GM18499 (cell line): Measurements from ENCODE around the gene HSD11B1L.
"Not testable (repeated sequence)": the region's sequence is repeated elsewhere in the genome, so short reads cannot be mapped to it uniquely, and the experiment has no call there.

ENCODE experiments used
- ATAC-seq: cut with Tn5 transposase; IDR thresholded peaks from one replicate; pipeline ENCODE4 v1.9.1; 2021; ENCODE audit warnings: moderate number of reproducible peaks; ENCODE audit not compliant: insufficient read depth, unreplicated experiment

HSD11B1L gene

DNA sequence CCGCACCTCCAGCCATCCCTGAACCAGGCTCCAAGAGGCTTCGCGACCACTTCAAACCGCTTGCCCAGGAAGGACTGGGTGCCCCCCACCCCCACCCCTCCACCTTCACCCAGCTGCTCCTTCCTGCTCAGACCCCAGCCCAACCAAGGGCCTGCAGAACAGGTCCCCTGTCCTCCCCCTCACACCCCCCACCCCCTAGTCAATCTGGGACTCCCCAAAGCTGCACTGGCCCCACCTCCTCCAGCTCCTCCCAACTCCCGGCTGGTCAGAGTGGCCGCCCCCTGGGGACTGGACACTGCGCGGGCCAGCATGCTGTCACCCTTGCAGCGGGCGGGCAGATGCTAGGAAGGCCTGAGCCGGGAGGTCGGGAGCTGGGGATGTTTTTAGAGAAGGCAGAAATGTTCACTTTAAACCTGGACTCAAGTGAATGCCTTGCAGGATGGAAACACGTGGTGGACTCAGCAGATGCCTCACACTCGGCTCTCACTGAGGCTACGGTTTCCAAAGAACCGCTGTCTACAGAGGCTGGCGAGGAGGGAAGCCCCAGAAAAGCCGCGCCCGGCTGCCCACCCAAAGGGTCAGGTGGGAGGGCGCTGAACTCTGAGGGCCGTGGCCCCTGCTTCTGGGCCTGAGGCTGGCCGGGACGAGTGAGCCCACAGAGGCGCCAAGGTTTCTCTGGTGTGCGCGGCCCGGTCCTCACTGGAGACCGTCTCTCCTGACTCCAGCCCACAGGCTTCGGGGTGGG is 17.2 kb downstream of the HSD11B1L start:
- ATAC-seq = no peak

DNA sequence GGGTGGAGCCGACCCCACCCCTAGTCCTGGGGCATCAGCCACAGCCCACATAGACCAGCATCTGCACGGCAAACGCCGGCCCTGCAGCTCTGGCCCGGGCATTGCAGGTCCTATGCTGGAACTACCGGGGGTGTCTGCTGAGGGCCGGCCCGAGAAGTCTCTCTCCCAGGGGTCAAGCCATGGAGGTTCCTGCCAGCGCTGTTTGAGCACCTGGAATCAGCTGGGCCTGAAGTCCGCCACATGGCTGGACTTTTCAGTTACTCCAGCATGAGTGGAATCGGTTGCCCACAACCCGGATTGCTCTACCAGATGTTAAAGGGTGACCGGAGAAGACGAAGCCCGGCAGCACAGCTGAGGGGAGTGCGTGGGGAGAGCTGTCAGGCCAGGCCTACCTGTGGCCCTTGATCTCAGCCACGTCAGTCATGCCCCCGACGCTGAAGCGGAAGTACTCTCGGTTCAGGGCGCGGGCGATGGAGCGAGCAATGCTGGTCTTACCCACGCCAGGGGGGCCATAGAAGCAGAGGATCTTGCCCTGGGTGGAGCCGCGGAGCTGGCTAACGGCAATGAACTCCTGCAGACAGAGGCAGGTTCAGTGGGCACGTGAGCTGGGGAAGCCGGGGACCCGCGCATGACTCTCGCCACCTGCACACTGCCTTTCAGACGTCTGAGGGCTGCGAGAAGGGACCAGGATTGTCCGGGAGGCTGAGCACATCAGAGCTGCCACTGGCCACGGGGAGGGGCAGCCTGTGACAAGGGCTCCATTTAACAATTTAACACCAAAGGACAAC is 18.0 kb downstream of the HSD11B1L start:
- ATAC-seq = no peak

- ATAC-seq = no peak
Observed at GRCh38 chr19:5700455-5701092, 19.7 kb downstream of the HSD11B1L start.

DNA sequence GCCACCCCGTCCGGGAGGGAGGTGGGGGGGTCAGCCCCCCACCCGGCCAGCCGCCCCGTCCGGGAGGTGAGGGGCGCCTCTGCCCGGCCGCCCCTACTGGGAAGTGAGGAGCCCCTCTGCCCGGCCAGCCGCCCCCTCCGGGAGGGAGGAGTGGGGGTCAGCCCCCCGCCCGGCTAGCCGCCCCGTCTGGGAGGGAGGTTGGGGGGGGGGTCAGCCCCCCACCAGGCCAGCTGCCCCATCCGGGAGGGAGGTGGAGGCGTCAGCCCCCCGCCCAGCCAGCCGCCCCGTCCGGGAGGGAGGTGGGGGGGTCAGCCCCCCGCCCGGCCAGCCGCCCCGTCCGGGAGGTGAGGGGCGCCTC is 21.2 kb downstream of the HSD11B1L start:
- ATAC-seq = not testable (repeated sequence)

- no peak for ATAC-seq
Observed at GRCh38 chr19:5703819-5704818, 23.3 kb downstream of the HSD11B1L start.

- no peak for ATAC-seq
Observed at GRCh38 chr19:5705552-5705951, 24.7 kb downstream of the HSD11B1L start.

GRCh38 chr19:5706876-5707573 is 26.2 kb downstream of the HSD11B1L start:
- ATAC-seq = no peak

- ATAC-seq = no peak
Observed at GRCh38 chr19:5707576-5708575, 27.0 kb downstream of the HSD11B1L start.

GRCh38 chr19:5711025-5711424 is 30.2 kb downstream of the HSD11B1L start:
- no peak for ATAC-seq

GRCh38 chr19:5711713-5712161 is 30.9 kb downstream of the HSD11B1L start:
- ATAC-seq = no peak

GRCh38 chr19:5713228-5713627 is 32.4 kb downstream of the HSD11B1L start:
- ATAC-seq = no peak

DNA sequence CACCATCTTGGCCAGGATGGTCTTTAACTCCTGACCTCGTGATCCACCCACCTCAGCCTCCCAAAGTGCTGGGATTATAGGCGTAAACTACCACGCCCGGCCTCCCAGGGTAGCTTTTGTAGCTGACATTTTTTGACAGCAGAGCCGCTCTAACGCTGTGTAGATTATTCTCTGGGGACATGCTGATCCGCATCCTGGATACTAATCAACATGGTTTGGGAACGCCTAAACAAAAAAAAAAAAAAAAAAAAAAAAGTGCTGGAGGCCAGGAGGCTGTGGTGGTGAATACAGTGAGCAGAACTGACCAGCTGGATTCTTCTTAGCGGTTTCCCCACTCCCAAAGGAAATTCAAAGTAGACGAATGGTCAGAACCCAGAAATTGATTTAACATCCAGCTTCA is 34.0 kb downstream of the HSD11B1L start:
- no peak for ATAC-seq

DNA sequence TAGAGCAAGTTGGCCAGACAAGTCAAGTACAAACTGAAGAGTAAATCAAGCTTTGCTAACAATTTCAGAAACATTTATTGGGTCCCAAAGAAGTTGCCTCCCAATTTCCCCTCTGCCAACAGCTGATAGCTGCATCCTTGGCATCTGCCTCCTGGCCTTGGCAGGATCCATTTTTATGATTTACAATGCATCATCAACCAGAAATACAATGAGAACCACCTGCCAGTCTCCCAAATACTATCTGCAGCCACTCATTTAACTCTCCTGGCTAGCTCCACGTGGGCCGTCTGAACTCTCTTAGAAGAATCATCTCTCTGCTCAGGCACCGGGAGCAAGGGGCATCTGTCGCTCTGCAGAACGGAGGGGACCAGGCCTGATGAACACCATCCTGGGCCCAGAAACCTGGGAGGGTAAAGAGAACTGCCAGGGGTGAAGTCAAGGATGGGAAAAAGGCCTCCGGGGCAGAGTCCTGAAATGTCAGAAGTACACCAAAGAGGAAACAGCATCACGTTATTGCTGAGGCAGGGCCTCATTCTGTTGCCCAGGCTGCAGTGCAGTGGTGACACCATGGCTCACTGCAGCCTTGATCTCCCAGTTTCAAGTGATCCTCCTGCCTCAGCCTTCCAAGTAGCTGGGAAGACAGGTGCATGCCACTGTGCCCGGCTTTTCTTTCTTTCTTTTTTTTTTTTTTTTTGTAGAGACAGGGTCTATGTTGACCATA is 36.5 kb downstream of the HSD11B1L start:
- no peak for ATAC-seq

- ATAC-seq = no peak
Observed at GRCh38 chr19:5718037-5718578, 37.3 kb downstream of the HSD11B1L start.

DNA sequence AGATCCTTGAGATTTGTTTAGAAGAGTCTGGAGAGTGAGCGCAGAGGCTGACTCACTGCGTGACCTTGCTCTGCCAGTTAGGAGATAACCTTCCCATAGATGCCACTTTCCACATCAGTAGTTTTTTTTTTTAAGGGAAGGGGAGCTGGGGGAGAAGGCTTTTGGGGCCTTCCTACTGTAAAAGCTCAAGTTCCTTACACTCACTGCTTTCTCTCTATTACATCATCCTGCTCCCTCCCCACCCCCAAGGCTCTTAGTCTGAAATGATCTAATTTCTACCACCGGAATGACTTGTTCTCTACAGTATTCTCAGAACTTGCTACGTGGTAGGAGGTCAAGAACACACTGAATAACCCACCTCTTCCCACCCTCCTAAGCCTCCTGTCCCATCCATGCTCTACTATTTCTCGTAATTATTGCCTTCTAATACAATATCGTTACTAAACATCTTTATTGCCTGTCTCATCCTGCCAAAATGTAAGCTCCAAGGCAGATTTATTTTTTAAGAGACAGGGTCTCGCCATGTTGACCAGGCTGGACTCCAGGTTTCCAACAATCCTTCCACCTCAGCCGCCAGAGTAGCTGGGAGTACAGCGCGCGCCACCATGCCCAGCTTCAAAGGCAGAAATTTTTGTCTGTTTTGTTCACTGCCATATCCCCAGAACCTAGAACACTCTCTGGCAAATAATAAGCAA is 37.9 kb downstream of the HSD11B1L start:
- no peak for ATAC-seq

GRCh38 chr19:5719274-5719960 is 38.6 kb downstream of the HSD11B1L start:
- no peak for ATAC-seq
